Natural killer cell (primary cell): ENCODE results near the gene HELZ2. TPM values are rescaled to one million over a fixed set of nuclear protein-coding genes. Genes with fewer than 3 reads are reported as not detected.

Experiments used
- ATAC-seq, 3 donors: fragments of 150-1000 bp in 2 of 3; fragments of 200-7000 bp in 1 of 3; cut with Tn5 transposase; 1 replicate in 1 of 3; 2 replicates in 2 of 3; pipeline ENCODE4 v1.10.0; 2021; ENCODE audit warnings: mild to moderate bottlenecking in 2 of 3, moderate library complexity in 2 of 3
- DNase-seq, 2 donors: peaks; one replicate each; pipeline versions ENCODE4 v3.0.0 to v3.0.0-alpha.2; 2013 to 2021; ENCODE audit warnings: mixed read lengths in 1 of 2
- H3K27ac ChIP-seq: one replicate; pipeline ENCODE4 v1.5.1; 2013; ENCODE audit warnings: mild to moderate bottlenecking, low read length
- H3K27me3 ChIP-seq: one replicate; pipeline ENCODE4 v1.6.1; 2013; ENCODE audit warnings: low read length; ENCODE audit not compliant: control insufficient read depth, insufficient read depth
- H3K36me3 ChIP-seq: one replicate; pipeline ENCODE4 v1.6.1; 2013; ENCODE audit warnings: low read length; ENCODE audit not compliant: control insufficient read depth, insufficient read depth
- H3K4me1 ChIP-seq: one replicate; pipeline ENCODE4 v1.6.1; 2013; ENCODE audit warnings: low read length; ENCODE audit not compliant: control insufficient read depth, insufficient read depth
- H3K4me3 ChIP-seq: one replicate; pipeline ENCODE4 v1.5.1; 2013; ENCODE audit warnings: low read length
- H3K9me3 ChIP-seq: one replicate; pipeline ENCODE4 v1.6.1; 2013; ENCODE audit warnings: low read length; ENCODE audit not compliant: control insufficient read depth, insufficient read depth
- H3K27ac Mint-ChIP-seq, 2 donors: one replicate each; pipeline ENCODE4 v1.8.0; 2022; ENCODE audit warnings: mild to moderate bottlenecking in 2 of 2, mixed read lengths in 2 of 2, moderate library complexity in 1 of 2
- H3K27me3 Mint-ChIP-seq, 2 donors: one replicate each; pipeline ENCODE4 v1.8.0; 2022; ENCODE audit warnings: low read depth in 2 of 2, mixed read lengths in 2 of 2
- H3K36me3 Mint-ChIP-seq: one replicate; pipeline ENCODE4 v1.8.0; 2022; ENCODE audit warnings: mixed read lengths
- H3K4me1 Mint-ChIP-seq, 2 donors: one replicate each; pipeline ENCODE4 v1.8.0; 2022; ENCODE audit warnings: mixed read lengths in 2 of 2
- H3K4me3 Mint-ChIP-seq: one replicate; pipeline ENCODE4 v1.8.0; 2022; ENCODE audit warnings: mild to moderate bottlenecking, moderate library complexity, mixed read lengths
- H3K9me3 Mint-ChIP-seq, 2 donors: one replicate each; pipeline ENCODE4 v1.8.0; 2022; ENCODE audit warnings: mixed read lengths in 2 of 2
- CTCF ChIP-seq: fragments of 200-600 bp; IDR thresholded peaks from one replicate; pipeline ENCODE4 v1.8.0; 2022; ENCODE audit warnings: antibody characterized with exemption
- WGBS: methylation state at CpG from one replicate; pipeline ENCODE4 v1.1.7; 2013; ENCODE audit warnings: missing lambda C conversion rate; ENCODE audit not compliant: insufficient coverage; 5-methylcytosine and 5-hydroxymethylcytosine counted together
- intact Hi-C: fragments of 100-400 bp; cut with micrococcal nuclease; formaldehyde crosslinking; loops from one replicate; pipeline ENCODE4 v1.14.2; 2022
- total RNA-seq, 4 donors: library from RNA; stranded (reverse); fragments of 120-200 nt in 1 of 4; gene quantifications; one replicate each; pipeline versions ENCODE4 v1.2.3 to v1.2.4, GENCODE V29; 2013 to 2022

The HELZ2 gene
- total RNA-seq, 3 donors from 2014 or later (not counting 1 experiment from before 2014, with no cell fraction given), result 85.2 to 90.7 (median 89.4) TPM

GRCh38 chr20:63543733-63544132 is 30.3 kb downstream of the HELZ2 start:
- no peaks in the 10 kb centered on the region for H3K36me3 ChIP-seq
- Mint-ChIP-seq H3K36me3 (no peaks in the 10 kb centered on the region), H3K4me3 (no peak overlapping the region), H3K27ac (no peak overlapping the region), H3K27me3 (peaks cover 0 to 2% of the 10 kb centered on the region in 2 donors), H3K9me3 (no peaks in the 10 kb centered on the region), H3K4me1 (no peaks in the 10 kb centered on the region)
- intact Hi-C loops, result no loop called here
- WGBS, result 89% methylated on average over 6 of the region's 6 CpGs
- no peaks in the 10 kb centered on the region for H3K9me3 ChIP-seq
- TF ChIP-seq CTCF, result no peak
- no peak overlapping the region for H3K27ac ChIP-seq
- no peak overlapping the region for H3K4me3 ChIP-seq
- DNase-seq, result no peak
- H3K27me3 ChIP-seq, result no peaks in the 10 kb centered on the region
- ATAC-seq, result no peak
- H3K4me1 ChIP-seq, result peaks cover 19% of the 10 kb centered on the region

- Histone ChIP-seq H3K9me3 (no peaks in the 10 kb centered on the region), H3K27ac (no peak overlapping the region), H3K27me3 (no peaks in the 10 kb centered on the region), H3K4me3 (no peak overlapping the region), H3K36me3 (no peaks in the 10 kb centered on the region), H3K4me1 (peaks cover 23% of the 10 kb centered on the region)
- no peaks in the 10 kb centered on the region for H3K36me3 Mint-ChIP-seq
- H3K27ac Mint-ChIP-seq, result no peak overlapping the region
- TF ChIP-seq CTCF, result no peak
- ATAC-seq (no peak), DNase-seq (no peak)
- H3K27me3 Mint-ChIP-seq, result peaks cover 0 to 2% of the 10 kb centered on the region in 2 donors
- H3K9me3 Mint-ChIP-seq, result no peaks in the 10 kb centered on the region
- 90% methylated on average over 10 of the region's 10 CpGs for WGBS
- no peak overlapping the region for H3K4me3 Mint-ChIP-seq
- peaks cover 0 to 1% of the 10 kb centered on the region in 2 donors for H3K4me1 Mint-ChIP-seq
- intact Hi-C loops, result no loop called here
Observed at GRCh38 chr20:63543131-63543530, 30.9 kb downstream of the HELZ2 start.

- intact Hi-C loops, result no loop called here
- Histone ChIP-seq H3K27ac (peak overlapping the region; percentile 38), H3K27me3 (no peaks in the 10 kb centered on the region), H3K36me3 (no peaks in the 10 kb centered on the region), H3K4me3 (no peak overlapping the region), H3K4me1 (peaks cover 28% of the 10 kb centered on the region), H3K9me3 (no peaks in the 10 kb centered on the region)
- no peaks in the 10 kb centered on the region for H3K9me3 Mint-ChIP-seq
- no peak for DNase-seq
- H3K4me1 Mint-ChIP-seq, result peaks cover 0 to 5% of the 10 kb centered on the region in 2 donors
- ATAC-seq, result no peak
- peaks cover 0 to 2% of the 10 kb centered on the region in 2 donors for H3K27me3 Mint-ChIP-seq
- no peak overlapping the region for H3K4me3 Mint-ChIP-seq
- 82% methylated on average over 10 of the region's 10 CpGs for WGBS
- H3K27ac Mint-ChIP-seq, result no peak overlapping the region
- no peaks in the 10 kb centered on the region for H3K36me3 Mint-ChIP-seq
- no peak for TF ChIP-seq CTCF
Observed at GRCh38 chr20:63542696-63543095, 31.3 kb downstream of the HELZ2 start.

- Mint-ChIP-seq H3K27ac (no peak overlapping the region), H3K36me3 (no peaks in the 10 kb centered on the region), H3K27me3 (peaks cover 0 to 2% of the 10 kb centered on the region in 2 donors), H3K9me3 (no peaks in the 10 kb centered on the region), H3K4me1 (peaks cover 0 to 11% of the 10 kb centered on the region in 2 donors), H3K4me3 (no peak overlapping the region)
- peak overlapping the region; percentile 38 for H3K27ac ChIP-seq
- 88% methylated on average over 36 of the region's 36 CpGs for WGBS
- no peak for TF ChIP-seq CTCF
- H3K4me1 ChIP-seq, result peaks cover 34% of the 10 kb centered on the region
- no peaks in the 10 kb centered on the region for H3K9me3 ChIP-seq
- ATAC-seq (no peak), DNase-seq (no peak)
- no peak overlapping the region for H3K4me3 ChIP-seq
- H3K27me3 ChIP-seq, result no peaks in the 10 kb centered on the region
- intact Hi-C loops, result no loop called here
- no peaks in the 10 kb centered on the region for H3K36me3 ChIP-seq
Observed at GRCh38 chr20:63542031-63542559, 31.9 kb downstream of the HELZ2 start.
